Activated naive CD4-positive, alpha-beta T cell treated with anti-CD3 and anti-CD28 coated beads, Interleukin-2, amount 50 U/mL, for 72 hours (primary cell): ENCODE data around the gene NT5C1B. TPM values are rescaled to one million over a fixed set of nuclear protein-coding genes. Genes with fewer than 3 reads are reported as not detected.

Source experiments
- ATAC-seq, 2 donors: fragments of 150-1000 bp; cut with Tn5 transposase; 2 replicates each; pipeline ENCODE4 v1.10.0; 2021; ENCODE audit warnings: mild to moderate bottlenecking in 2 of 2, moderate library complexity in 2 of 2
- DNase-seq, 2 donors: peaks; one replicate each; pipeline ENCODE4 v3.0.0; 2021 to 2022; ENCODE audit warnings: low spot score in 2 of 2
- H3K27ac Mint-ChIP-seq, 2 donors: one replicate each; pipeline ENCODE4 v1.8.0; 2022; ENCODE audit warnings: mild to moderate bottlenecking in 2 of 2, mixed read lengths in 2 of 2
- H3K36me3 Mint-ChIP-seq, 2 donors: one replicate each; pipeline ENCODE4 v1.8.0; 2022; ENCODE audit warnings: mixed read lengths in 2 of 2
- H3K9me3 Mint-ChIP-seq, 2 donors: one replicate each; pipeline ENCODE4 v1.8.0; 2022; ENCODE audit warnings: mixed read lengths in 2 of 2
- total RNA-seq, 2 donors: library from RNA; stranded (reverse); gene quantifications; one replicate each; pipeline ENCODE4 v1.2.3, GENCODE V29; 2022

The NT5C1B gene
- total RNA-seq, 2 donors from 2014 or later: not detected

DNA sequence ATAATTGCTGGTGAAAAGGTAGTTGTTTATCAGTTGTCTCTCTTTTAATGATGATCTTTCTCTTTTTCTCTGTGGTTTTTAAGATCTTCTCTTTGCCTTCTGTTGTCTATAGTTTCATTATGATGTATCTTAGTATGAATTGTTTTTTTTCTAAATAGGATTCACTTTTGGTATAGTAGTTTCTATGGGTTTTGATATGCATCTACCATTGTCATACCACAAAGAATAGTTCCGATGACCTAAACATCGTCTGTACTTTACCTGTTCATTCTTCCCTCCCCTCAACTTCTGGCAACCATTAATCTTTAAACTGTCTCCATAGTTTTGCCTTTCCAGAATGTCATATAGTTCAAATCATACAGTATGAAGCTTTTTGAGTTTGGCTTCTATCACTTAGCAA, 48.5 kb downstream of the NT5C1B start:
- peak overlapping the region in 1 of 2 donors; percentile 7 for H3K27ac Mint-ChIP-seq
- peaks cover 6 to 18% of the 10 kb centered on the region in 2 donors for H3K36me3 Mint-ChIP-seq
- DNase-seq (no peak), ATAC-seq (peak in 1 of 2 donors; percentile 93)
- H3K9me3 Mint-ChIP-seq: peaks cover 0 to 5% of the 10 kb centered on the region in 2 donors

DNA sequence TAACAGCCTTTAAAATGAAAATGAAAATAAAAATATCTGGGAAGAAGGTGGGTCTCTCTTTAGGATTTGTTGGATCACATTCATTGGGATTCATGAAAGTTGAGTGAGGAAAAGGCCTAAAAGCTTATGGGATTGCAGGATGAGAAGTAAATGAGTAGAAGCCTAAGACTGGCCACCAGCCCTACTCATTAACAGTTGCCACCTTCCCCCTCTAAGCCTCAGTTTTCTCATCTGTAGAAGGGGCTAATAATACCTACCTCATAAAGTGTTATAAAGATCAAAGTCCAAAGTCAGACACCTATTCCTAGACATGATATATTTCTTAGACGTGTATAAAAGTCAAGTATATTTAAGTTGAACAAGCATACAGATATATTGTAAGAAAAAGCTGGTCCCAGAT, 52.7 kb downstream of the NT5C1B start:
- DNase-seq (no peak), ATAC-seq (no peak)
- peaks cover 0 to 5% of the 10 kb centered on the region in 2 donors for H3K9me3 Mint-ChIP-seq
- H3K36me3 Mint-ChIP-seq: peaks cover 3 to 16% of the 10 kb centered on the region in 2 donors
- no peak overlapping the region for H3K27ac Mint-ChIP-seq

DNA sequence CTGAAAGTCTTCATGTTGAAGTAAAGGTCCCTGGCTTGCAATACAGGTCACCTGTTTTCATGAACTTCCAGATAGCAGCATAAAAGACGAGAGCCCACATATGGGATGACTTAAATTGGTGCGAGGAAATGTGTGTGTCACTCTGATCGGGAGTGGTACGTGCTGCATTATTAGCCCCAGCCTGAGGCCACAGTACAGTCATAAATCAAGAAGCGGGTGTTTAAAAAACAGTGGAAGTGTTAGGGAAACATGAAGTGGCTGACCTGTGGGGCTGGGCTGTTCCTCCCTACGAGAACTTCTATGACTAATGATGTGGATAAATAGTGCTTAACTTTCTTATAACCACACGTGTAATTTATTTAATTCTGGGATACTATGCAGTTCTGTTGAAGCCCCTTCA, 53.3 kb downstream of the NT5C1B start:
- no peak overlapping the region for H3K27ac Mint-ChIP-seq
- H3K9me3 Mint-ChIP-seq: peaks cover 0 to 5% of the 10 kb centered on the region in 2 donors
- H3K36me3 Mint-ChIP-seq: peaks cover 0 to 11% of the 10 kb centered on the region in 2 donors

DNA sequence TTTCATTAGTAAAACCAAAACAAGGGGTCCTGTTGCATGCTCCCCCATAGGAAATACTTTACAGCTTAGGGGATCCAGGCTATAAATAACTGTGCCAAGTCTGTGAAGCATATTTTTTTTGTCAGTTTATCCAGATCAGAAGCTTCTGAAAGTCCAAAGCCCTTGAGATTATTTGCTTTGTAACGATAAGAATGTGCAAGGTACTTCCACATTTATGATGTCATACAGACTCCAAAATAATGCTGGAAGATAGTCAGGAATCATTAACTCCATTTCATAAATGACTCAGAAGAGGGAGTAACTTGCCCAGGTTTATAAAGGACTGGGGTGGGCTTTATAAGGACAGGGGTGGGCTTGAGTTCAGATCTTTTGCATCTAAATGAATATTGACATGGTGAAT, 58.2 kb downstream of the NT5C1B start:
- peaks cover 0 to 5% of the 10 kb centered on the region in 2 donors for H3K36me3 Mint-ChIP-seq
- DNase-seq (no peak), ATAC-seq (no peak)
- no peak overlapping the region for H3K27ac Mint-ChIP-seq
- no peaks in the 10 kb centered on the region for H3K9me3 Mint-ChIP-seq

More for the DNA sequence above, 53.3 kb downstream of the NT5C1B start:
- no peak for DNase-seq
- ATAC-seq: no peak

DNA sequence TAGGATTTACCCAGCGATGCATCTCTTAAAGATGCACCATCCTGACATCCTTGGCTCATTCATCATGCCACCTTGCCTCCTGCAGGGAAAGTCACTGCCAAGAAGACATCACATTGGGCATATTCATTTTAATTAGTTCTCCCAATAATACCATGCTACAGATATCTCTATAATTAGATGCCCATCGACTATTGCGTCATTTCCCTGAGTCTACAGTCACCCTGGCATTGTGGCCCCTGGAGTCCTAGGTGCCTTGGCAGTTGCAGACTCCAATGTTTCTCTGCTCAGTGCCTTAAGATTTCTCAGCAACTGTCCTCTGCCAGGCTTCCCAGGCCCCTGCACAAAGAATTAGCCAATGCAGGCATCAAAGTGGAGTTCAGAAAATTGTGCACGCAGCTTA, 61.5 kb downstream of the NT5C1B start:
- DNase-seq (no peak), ATAC-seq (no peak)
- no peaks in the 10 kb centered on the region for H3K36me3 Mint-ChIP-seq
- H3K27ac Mint-ChIP-seq: no peak overlapping the region
- no peaks in the 10 kb centered on the region for H3K9me3 Mint-ChIP-seq

DNA sequence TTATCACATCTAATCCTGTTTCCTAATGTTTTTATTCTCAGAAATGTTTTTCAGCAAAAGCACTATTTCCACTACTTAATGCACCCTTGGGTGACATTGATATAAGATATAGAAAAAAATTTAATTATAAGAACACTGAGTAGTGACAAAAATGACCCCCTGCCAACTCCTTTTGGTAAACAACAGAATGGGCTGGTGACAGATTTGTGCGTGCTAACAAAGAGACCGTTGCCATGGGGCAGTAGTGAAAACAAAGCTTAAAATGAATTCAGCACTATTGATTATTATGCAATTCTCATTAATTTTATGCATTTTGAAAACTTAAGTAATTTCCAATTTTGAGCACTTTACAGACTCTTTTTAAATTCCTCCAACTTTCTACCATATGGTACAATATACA, 62.0 kb downstream of the NT5C1B start:
- DNase-seq (no peak), ATAC-seq (no peak)
- Mint-ChIP-seq H3K9me3 (no peaks in the 10 kb centered on the region), H3K36me3 (no peaks in the 10 kb centered on the region), H3K27ac (no peak overlapping the region)

DNA sequence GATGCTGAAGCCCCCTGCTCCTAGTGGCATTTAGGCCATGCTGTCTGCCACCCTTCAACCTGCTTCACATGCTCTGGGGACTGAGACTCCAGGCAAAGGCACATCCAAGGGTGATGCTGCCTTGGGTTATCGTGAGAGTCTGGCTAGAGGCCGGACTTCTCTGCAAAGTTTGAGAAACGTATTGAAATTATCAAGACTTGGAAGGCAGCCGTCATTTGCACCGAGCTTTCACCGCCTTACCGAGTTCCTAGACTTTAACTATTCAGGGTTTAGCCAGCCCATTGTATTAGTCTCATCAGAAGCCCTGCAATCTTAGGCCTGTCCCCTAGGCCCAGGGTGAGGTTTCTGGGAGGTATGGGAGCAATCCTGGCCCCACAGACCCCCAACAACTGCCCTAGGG, 62.9 kb downstream of the NT5C1B start:
- ATAC-seq (no peak), DNase-seq (no peak)
- H3K36me3 Mint-ChIP-seq: no peaks in the 10 kb centered on the region
- no peaks in the 10 kb centered on the region for H3K9me3 Mint-ChIP-seq
- H3K27ac Mint-ChIP-seq: no peak overlapping the region

DNA sequence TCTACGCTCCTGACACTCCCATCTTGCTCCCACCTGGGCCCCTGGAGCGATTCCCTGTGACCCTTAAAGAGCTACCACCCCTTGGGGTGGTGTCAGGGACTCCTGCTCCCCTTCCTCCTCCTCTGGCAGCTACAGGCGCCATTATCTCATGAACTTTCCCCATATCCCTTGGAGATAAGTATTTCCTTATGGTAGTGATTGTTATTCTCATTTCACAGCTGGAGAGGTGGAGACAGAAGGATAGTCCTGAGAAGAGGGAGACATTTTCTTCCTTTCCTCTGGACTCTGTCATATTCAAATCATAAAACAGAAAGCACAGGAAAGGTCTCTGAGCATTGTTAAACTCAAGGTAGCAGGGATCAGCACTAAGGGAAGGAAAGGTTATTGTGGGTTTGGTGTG, 63.5 kb downstream of the NT5C1B start:
- no peaks in the 10 kb centered on the region for H3K9me3 Mint-ChIP-seq
- DNase-seq: no peak
- no peak for ATAC-seq
- H3K36me3 Mint-ChIP-seq: no peaks in the 10 kb centered on the region
- no peak overlapping the region for H3K27ac Mint-ChIP-seq

DNA sequence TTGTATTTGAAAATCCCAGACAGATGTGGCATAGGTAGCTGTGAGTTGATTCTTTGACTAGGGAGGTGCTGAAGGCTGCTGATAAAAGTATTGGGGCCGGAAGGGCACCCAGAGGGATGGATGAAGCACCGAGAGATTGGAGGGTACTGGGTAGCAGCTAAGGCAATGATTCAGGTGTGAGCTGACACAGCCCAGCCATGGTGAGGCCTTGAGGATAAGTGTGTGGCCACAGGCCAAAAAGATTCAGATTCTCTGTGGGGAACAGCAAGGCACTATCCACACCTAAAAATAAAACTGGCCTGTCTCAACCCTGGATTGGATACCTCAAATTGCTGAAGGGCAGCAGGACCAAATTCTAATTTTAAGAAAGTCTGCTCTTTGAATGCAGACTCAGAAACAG, 64.1 kb downstream of the NT5C1B start:
- no peak overlapping the region for H3K27ac Mint-ChIP-seq
- H3K36me3 Mint-ChIP-seq: no peaks in the 10 kb centered on the region
- no peak for DNase-seq
- no peaks in the 10 kb centered on the region for H3K9me3 Mint-ChIP-seq
- ATAC-seq: no peak

DNA sequence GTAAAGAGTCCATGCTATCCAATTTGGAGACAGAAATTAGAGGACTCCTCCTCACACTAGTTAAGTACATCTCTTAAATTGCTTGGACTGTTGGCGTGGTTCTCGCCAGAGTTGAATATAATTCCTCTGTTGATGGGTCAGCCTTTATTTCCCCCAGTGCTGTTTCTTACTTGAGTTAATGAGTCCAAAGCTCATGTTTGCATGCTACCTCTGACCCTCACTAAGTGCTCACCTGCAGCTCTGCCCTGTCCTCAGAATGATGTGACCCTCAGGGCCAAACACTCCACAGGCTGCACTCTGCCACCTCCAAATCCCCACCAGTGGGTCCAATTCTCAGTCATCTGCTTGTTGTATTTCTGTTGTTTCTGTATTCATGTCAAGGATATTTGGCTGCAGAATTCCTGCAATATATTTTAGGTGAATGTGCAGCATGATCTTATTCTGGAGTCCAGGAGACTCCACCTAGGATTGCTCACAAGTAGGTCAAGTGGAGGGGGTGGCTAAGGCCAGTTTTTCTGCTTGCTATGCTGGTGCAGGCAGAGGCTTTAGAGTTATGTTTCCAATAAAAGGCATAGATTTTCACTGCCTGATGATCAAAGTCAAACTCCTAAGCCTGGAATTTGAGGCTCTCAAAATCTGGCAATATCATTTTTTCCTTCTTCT, 66.8 kb downstream of the NT5C1B start:
- H3K27ac Mint-ChIP-seq: no peak overlapping the region
- no peak for ATAC-seq
- no peak for DNase-seq
- no peaks in the 10 kb centered on the region for H3K9me3 Mint-ChIP-seq
- H3K36me3 Mint-ChIP-seq: no peaks in the 10 kb centered on the region

DNA sequence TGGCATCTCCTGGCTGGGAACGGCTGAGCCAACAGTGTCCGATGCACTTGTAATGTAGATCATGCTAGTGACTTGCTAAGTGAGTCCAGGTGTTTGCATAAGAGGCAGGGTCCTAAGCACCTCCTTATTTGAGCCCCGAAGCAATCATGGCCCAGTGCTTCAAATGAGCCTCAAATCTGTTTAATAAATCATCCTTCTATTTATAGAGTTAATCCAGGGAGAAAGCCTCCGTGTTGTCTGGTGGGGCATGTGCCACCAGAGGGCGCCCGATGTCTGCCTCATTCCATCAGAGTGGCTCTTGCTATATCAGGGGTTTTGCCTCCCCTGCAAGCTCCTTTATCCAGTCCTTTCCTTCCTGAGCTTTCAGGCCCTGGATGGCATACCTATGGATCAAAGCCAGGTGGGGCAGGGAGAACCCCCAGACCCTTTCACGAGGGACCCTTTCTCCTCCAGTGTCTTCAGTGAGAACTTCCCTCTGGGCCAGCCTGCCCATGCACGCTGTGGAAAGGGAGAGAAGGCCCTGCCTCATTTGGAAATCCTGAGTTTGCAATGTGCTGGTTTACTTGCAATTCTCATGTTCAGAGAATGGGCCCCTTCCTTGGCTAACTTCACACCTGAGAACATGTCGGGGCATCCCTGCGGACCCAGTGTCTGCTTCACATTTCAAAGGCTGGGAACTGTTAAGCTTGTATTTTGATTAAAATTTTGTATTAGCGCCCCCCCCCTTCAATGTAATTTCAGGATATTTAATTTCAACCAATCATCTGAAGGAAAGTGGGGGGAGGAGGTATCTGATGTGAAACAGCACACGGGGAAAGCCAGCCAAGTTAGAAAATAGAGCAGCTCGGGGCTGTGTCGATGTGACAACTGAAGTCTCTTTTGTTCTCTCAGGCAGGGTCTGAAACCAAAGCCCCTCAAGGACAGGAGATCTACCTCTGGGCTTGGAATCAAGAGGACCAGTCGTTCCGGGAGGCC, 68.6 kb downstream of the NT5C1B start:
- H3K27ac Mint-ChIP-seq: no peak overlapping the region
- H3K36me3 Mint-ChIP-seq: no peaks in the 10 kb centered on the region
- DNase-seq (peak in 1 of 2 donors; percentile 76), ATAC-seq (peak; percentile 57 to 84)
- no peaks in the 10 kb centered on the region for H3K9me3 Mint-ChIP-seq

DNA sequence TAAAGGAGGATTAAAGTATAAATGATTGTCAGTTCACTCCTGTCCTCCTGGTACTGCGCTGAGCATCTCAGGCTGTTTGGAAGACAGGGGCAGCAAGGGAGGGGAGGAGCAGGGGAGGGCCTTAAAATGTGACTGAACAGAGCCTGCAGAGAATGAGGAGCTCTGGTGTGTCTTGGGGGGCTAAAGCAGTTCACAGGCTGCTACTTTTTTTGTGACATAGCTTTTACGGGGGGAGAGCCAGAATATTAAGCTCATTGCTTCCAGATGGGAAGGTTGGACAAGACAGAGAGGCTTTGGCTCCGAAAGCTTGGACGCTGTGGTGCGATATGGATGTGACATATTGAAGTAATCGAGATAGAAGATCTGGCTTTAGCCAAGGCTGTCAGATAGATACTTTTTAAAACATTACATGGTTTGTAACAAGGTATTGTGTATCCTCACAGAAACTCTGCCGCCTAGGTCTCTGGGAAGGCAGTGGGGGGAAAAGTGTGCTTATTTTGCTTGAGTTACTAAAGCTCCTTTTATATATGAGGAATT, 69.4 kb downstream of the NT5C1B start:
- no peak for DNase-seq
- no peak for ATAC-seq
- no peak overlapping the region for H3K27ac Mint-ChIP-seq

DNA sequence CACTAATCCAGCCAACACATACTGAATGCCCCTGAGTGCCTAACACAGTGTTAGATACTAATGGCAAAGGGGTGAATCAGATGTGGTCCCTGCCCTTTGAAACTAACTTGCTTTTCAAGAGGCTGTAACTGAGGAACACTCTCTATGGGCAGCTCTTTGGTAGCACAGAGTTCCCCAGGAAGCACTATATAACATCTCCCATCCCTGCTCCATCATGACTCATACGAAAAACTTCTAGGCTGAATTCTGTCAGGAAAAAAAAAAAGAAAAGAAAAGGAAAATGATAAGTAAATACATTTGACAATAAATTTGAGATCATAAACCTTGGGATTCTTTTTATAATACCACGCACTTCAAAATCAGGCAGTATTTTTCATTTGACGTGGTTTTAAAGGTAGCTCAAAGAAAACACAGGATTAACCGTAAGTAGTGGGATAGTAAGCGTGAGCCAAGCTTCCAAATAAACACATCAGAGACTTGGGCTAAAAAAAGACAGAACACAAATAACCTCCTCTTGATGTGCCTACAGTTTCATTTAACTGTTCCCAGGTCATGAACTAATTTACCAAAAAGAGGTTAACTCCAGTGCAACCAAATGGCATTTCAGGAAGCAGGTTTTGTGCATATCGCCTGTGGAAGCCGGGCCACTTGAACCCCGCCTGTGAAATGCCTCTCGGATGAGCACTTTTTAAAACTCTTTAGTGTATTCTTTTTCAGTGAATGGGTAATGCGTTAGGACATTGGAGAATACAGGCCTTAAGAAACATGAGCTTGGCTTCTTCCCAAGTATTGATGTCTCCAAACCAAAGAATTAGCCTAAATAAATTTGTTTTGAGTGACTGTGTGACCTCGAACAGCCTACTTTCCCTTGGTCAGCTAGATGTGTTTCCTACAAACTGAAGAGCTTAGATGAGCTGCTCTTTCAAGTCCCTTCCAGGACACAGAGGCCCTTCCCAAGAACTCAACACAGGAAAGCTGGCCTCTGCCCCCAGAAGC, 71.0 kb downstream of the NT5C1B start:
- no peak overlapping the region for H3K27ac Mint-ChIP-seq

More for the DNA sequence above, 69.4 kb downstream of the NT5C1B start:
- Mint-ChIP-seq H3K36me3 (no peaks in the 10 kb centered on the region), H3K9me3 (no peaks in the 10 kb centered on the region)

DNA sequence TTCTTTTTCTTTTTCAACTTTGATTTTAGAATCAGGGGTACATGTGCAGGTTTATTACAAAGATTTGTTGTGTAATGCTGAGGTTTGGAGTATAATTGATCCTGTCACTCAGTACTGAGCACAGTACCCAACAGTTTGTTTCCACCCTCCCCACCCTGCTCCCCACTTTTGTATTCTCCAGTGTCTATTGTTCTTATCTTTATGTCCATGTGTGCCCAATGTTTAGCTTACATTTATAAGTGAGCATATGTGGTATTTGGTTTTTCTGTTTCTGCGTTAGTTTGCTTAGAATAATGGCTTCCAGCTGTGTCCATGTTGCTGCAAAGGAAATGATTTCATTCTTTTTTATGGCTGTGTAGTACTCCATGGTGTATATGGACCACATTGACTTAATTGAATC, 72.0 kb downstream of the NT5C1B start:
- no peaks in the 10 kb centered on the region for H3K36me3 Mint-ChIP-seq
- no peak for DNase-seq
- no peak for ATAC-seq
- no peaks in the 10 kb centered on the region for H3K9me3 Mint-ChIP-seq
- H3K27ac Mint-ChIP-seq: no peak overlapping the region

More for the DNA sequence above, 71.0 kb downstream of the NT5C1B start:
- no peaks in the 10 kb centered on the region for H3K36me3 Mint-ChIP-seq
- no peak for DNase-seq
- no peak for ATAC-seq
- H3K9me3 Mint-ChIP-seq: no peaks in the 10 kb centered on the region

DNA sequence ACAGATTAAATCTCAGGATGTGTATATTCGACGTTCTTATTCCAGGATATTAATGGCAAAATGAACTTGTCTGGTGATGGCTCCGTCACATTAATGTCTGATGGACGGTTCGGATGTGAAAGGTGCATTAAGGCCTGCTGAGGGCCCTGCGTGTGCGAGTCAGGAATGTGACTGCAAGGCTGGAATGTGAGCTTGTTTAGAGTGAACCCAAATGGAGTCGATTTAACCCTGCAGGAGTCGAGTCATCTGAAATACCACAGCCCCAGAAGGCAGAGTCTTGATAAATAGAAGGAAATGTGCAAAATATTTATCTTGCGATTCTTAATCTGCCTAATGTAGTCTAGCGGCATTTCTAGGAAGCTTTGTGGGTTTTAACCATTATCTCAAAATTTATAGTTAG, 73.3 kb downstream of the NT5C1B start:
- H3K27ac Mint-ChIP-seq: no peak overlapping the region
- H3K9me3 Mint-ChIP-seq: no peaks in the 10 kb centered on the region
- no peak for DNase-seq
- ATAC-seq: no peak
- H3K36me3 Mint-ChIP-seq: no peaks in the 10 kb centered on the region
